ENCODE measurements around the gene CYTH3. TPM values are rescaled to one million over a fixed set of nuclear protein-coding genes. Genes with fewer than 3 reads are reported as not detected.

Gene CYTH3
- total RNA-seq, 3 donors from 2014 or later (not counting 1 experiment from before 2014, with no cell fraction given) = 7.7 to 42.6 (median 13.6) TPM

DNA sequence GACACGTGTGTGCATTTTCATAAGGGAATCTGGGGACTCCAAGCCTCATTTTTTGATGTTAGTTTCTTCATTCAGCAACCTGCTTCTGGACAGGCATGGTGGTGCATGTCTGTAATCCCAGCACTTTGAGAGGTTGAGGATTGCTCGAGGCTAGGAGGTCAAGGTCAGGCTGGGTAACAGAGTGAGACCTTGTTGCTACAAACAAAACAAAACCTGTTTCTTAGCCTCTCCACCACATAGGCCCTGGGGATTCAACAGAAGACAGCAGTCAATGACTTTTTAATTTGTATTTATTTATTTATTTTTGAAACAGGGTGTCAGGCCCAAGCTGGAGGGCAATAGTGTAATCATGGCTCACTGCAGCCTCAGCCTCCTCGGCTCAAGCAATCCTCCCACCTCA lies 6.9 kb upstream of the CYTH3 start:
- WGBS (ENCODE audit: insufficient coverage) = 71% methylated on average over 3 of the region's 3 CpGs
- no peak overlapping the region for H3K27ac ChIP-seq (ENCODE audit: low read length)

DNA sequence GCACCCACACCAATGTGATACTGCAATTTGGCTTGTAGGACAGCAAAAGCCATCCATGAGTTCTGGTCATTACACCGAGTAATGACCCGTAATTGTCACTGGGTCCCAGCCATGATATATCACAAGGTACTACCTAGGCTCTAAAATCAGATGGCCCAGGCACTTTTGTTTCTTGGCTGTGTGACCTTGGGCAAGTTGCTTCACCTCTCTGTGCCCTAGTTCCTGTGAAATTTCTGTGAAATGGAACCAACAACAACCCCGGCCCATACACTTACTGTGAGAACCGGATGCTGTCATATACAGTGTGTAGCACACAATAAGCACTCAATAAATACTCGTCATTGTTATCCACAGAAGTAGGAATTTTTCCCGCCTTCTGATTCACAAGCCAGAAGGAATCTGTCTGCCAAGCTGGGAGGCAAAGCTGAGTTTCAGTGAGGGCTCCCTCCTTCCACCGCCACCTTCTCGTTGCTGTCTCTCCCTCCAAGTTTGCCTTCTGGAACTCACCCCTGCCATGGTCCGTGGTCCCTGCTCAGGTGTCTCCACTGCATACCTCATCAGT lies 6.4 kb upstream of the CYTH3 start:
- H3K27ac Mint-ChIP-seq = no peak overlapping the region
- Histone ChIP-seq H3K9me3 (ENCODE audit: control insufficient read depth, insufficient read depth, low read length) (no peaks in the 10 kb centered on the region), H3K27me3 (ENCODE audit: control insufficient read depth, insufficient read depth, low read length) (no peaks in the 10 kb centered on the region), H3K4me3 (ENCODE audit: low read length) (no peak overlapping the region), H3K36me3 (ENCODE audit: control insufficient read depth, insufficient read depth, low read length) (no peaks in the 10 kb centered on the region), H3K27ac (ENCODE audit: low read length) (no peak overlapping the region), H3K4me1 (ENCODE audit: control insufficient read depth, insufficient read depth, low read length) (no peaks in the 10 kb centered on the region)
- 94% methylated on average over 9 of the region's 9 CpGs for WGBS (ENCODE audit: insufficient coverage)
- H3K27me3 Mint-ChIP-seq (ENCODE audit: low read depth in 2 of 2) = no peaks in the 10 kb centered on the region
- TF ChIP-seq, protein P1, sequence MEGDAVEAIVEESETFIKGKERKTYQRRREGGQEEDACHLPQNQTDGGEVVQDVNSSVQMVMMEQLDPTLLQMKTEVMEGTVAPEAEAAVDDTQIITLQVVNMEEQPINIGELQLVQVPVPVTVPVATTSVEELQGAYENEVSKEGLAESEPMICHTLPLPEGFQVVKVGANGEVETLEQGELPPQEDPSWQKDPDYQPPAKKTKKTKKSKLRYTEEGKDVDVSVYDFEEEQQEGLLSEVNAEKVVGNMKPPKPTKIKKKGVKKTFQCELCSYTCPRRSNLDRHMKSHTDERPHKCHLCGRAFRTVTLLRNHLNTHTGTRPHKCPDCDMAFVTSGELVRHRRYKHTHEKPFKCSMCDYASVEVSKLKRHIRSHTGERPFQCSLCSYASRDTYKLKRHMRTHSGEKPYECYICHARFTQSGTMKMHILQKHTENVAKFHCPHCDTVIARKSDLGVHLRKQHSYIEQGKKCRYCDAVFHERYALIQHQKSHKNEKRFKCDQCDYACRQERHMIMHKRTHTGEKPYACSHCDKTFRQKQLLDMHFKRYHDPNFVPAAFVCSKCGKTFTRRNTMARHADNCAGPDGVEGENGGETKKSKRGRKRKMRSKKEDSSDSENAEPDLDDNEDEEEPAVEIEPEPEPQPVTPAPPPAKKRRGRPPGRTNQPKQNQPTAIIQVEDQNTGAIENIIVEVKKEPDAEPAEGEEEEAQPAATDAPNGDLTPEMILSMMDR (IDR thresholded peaks at IDR 0.05) = no peak
- H3K4me1 Mint-ChIP-seq = no peaks in the 10 kb centered on the region
- intact Hi-C loops (cut with micrococcal nuclease) = no loop called here
- no peaks in the 10 kb centered on the region for H3K36me3 Mint-ChIP-seq
- ATAC-seq (no peak), DNase-seq (no peak)
- H3K9me3 Mint-ChIP-seq = no peaks in the 10 kb centered on the region
- H3K4me3 Mint-ChIP-seq = no peak overlapping the region

More for the DNA sequence above, 6.9 kb upstream of the CYTH3 start:
- no peaks in the 10 kb centered on the region for H3K36me3 ChIP-seq (ENCODE audit: control insufficient read depth, insufficient read depth, low read length)
- intact Hi-C loops (cut with micrococcal nuclease) = no loop called here
- H3K27ac Mint-ChIP-seq = no peak overlapping the region
- ATAC-seq (no peak), DNase-seq (no peak)
- no peaks in the 10 kb centered on the region for H3K9me3 ChIP-seq (ENCODE audit: control insufficient read depth, insufficient read depth, low read length)
- TF ChIP-seq, protein P1 (IDR thresholded peaks at IDR 0.05) = no peak
- no peak overlapping the region for H3K4me3 ChIP-seq (ENCODE audit: low read length)
- H3K27me3 ChIP-seq (ENCODE audit: control insufficient read depth, insufficient read depth, low read length) = no peaks in the 10 kb centered on the region
- H3K9me3 Mint-ChIP-seq = no peaks in the 10 kb centered on the region
- no peaks in the 10 kb centered on the region for H3K27me3 Mint-ChIP-seq (ENCODE audit: low read depth in 2 of 2)
- H3K4me1 Mint-ChIP-seq = no peaks in the 10 kb centered on the region
- no peaks in the 10 kb centered on the region for H3K4me1 ChIP-seq (ENCODE audit: control insufficient read depth, insufficient read depth, low read length)
- H3K36me3 Mint-ChIP-seq = no peaks in the 10 kb centered on the region
- no peak overlapping the region for H3K4me3 Mint-ChIP-seq

DNA sequence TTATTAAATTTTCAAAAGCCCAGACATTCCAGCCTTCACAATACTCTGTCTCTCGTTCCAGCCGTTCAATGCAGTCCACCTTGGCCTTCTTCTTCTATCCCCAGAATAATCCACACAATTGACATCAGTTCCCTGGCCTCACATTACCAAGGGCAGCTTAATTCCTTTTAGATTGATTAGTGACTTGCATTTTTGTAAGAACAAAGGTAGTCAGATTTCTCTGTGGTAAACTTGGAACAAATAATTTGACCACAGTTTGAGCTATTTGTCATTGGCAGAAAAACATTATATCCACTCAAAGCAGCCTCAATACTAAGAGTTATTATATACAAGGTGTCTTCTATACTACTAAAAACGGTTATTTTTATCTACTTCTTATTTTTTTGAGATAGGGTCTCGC lies 5.1 kb upstream of the CYTH3 start:
- H3K4me1 ChIP-seq (ENCODE audit: control insufficient read depth, insufficient read depth, low read length) = peaks cover 10% of the 10 kb centered on the region
- no peaks in the 10 kb centered on the region for H3K27me3 ChIP-seq (ENCODE audit: control insufficient read depth, insufficient read depth, low read length)
- no peaks in the 10 kb centered on the region for H3K36me3 ChIP-seq (ENCODE audit: control insufficient read depth, insufficient read depth, low read length)
- no peaks in the 10 kb centered on the region for H3K9me3 Mint-ChIP-seq
- H3K27me3 Mint-ChIP-seq (ENCODE audit: low read depth in 2 of 2) = no peaks in the 10 kb centered on the region
- no peak overlapping the region for H3K27ac ChIP-seq (ENCODE audit: low read length)
- ATAC-seq (no peak), DNase-seq (no peak)
- 89% methylated on average over 3 of the region's 4 CpGs for WGBS (ENCODE audit: insufficient coverage)
- H3K4me1 Mint-ChIP-seq = peaks cover 6 to 11% of the 10 kb centered on the region in 2 donors
- no peaks in the 10 kb centered on the region for H3K9me3 ChIP-seq (ENCODE audit: control insufficient read depth, insufficient read depth, low read length)
- no peak overlapping the region for H3K4me3 ChIP-seq (ENCODE audit: low read length)
- H3K27ac Mint-ChIP-seq = no peak overlapping the region
- intact Hi-C loops (cut with micrococcal nuclease) = no loop called here
- H3K36me3 Mint-ChIP-seq = no peaks in the 10 kb centered on the region
- no peak overlapping the region for H3K4me3 Mint-ChIP-seq
- TF ChIP-seq, protein P1 (IDR thresholded peaks at IDR 0.05) = no peak

DNA sequence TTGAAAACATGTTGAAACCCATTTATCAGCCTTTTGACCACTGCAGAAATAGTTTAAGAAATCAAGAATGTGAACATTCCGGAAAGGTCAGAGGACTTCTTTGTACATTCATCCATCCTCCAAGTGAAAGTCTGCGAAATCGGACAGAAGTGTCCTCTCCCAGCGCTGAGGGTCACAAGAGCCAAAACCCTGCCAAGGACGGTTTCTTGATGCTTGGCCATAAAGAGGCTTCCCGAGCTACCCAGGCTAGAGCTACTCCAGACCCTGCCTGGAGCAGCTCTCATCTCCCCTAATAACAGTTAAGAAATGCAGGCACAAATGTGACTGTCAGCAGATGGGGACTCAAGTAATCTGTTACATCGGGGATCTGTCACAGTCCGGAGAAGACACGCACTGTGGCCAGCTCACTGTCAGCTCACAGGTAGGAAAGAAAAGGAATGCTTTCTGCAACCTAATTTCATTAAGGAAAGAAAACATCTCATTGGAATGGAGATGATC lies 4.5 kb upstream of the CYTH3 start:
- Mint-ChIP-seq H3K27me3 (ENCODE audit: low read depth in 2 of 2) (peaks cover 0 to under 1% of the 10 kb centered on the region in 2 donors), H3K4me3 (no peak overlapping the region), H3K27ac (no peak overlapping the region), H3K9me3 (no peaks in the 10 kb centered on the region), H3K36me3 (no peaks in the 10 kb centered on the region), H3K4me1 (peaks cover 7 to 12% of the 10 kb centered on the region in 2 donors)
- TF ChIP-seq, protein P1 (IDR thresholded peaks at IDR 0.05) = no peak
- DNase-seq (no peak), ATAC-seq (no peak)
- Histone ChIP-seq H3K4me3 (ENCODE audit: low read length) (no peak overlapping the region), H3K9me3 (ENCODE audit: control insufficient read depth, insufficient read depth, low read length) (no peaks in the 10 kb centered on the region), H3K36me3 (ENCODE audit: control insufficient read depth, insufficient read depth, low read length) (no peaks in the 10 kb centered on the region), H3K4me1 (ENCODE audit: control insufficient read depth, insufficient read depth, low read length) (peaks cover 10% of the 10 kb centered on the region), H3K27ac (ENCODE audit: low read length) (no peak overlapping the region), H3K27me3 (ENCODE audit: control insufficient read depth, insufficient read depth, low read length) (no peaks in the 10 kb centered on the region)
- intact Hi-C loops (cut with micrococcal nuclease) = no loop called here
- 95% methylated on average over 9 of the region's 9 CpGs for WGBS (ENCODE audit: insufficient coverage)
